GM19372 (cell line): ENCODE results near the gene ZBTB43.

ENCODE experiments used
- ATAC-seq: cut with Tn5 transposase; IDR thresholded peaks from one replicate; pipeline ENCODE4 v1.9.1; 2021; ENCODE audit warnings: mild to moderate bottlenecking, low read depth, moderate library complexity; ENCODE audit not compliant: unreplicated experiment

The ZBTB43 gene

GRCh38 chr9:126880947-126881332 is 76.1 kb downstream of the ZBTB43 start:
- no peak for ATAC-seq

GRCh38 chr9:126882746-126883145 is 77.9 kb downstream of the ZBTB43 start:
- ATAC-seq: no peak

- ATAC-seq: no peak
These were observed 78.8 kb downstream of the ZBTB43 start for GRCh38 chr9:126883636-126884035.

GRCh38 chr9:126885131-126885641 is 80.3 kb downstream of the ZBTB43 start:
- no peak for ATAC-seq

- ATAC-seq: no peak
These were observed 81.4 kb downstream of the ZBTB43 start for GRCh38 chr9:126886034-126886822.

- ATAC-seq: no peak
These were observed 82.1 kb downstream of the ZBTB43 start for GRCh38 chr9:126886897-126887296.
